Duodenal mucosa (tissue), 2 donors: ENCODE results near the gene DIAPH2.

ENCODE experiments used
- H3K27ac ChIP-seq: one replicate; pipeline ENCODE4 v1.7.0; 2013; ENCODE audit warnings: low read depth, low read length
- H3K27me3 ChIP-seq, 2 donors: one replicate each; pipeline ENCODE4 v1.7.0; 2013; ENCODE audit warnings: low read length in 2 of 2, control low read depth in 1 of 2; ENCODE audit not compliant: insufficient read depth in 2 of 2, control insufficient read depth in 1 of 2
- H3K36me3 ChIP-seq, 2 donors: one replicate each; pipeline ENCODE4 v1.7.0; 2013; ENCODE audit warnings: low read length in 2 of 2, control low read depth in 1 of 2; ENCODE audit not compliant: insufficient read depth in 2 of 2, control insufficient read depth in 1 of 2
- H3K4me1 ChIP-seq, 2 donors: one replicate each; pipeline ENCODE4 v1.7.0; 2013; ENCODE audit warnings: low read length in 2 of 2, control low read depth in 1 of 2; ENCODE audit not compliant: insufficient read depth in 2 of 2, control insufficient read depth in 1 of 2
- H3K4me3 ChIP-seq, 2 donors: one replicate each; pipeline ENCODE4 v1.7.0; 2013; ENCODE audit warnings: low read length in 2 of 2, low read depth in 1 of 2
- H3K9ac ChIP-seq, 2 donors: one replicate each; pipeline ENCODE4 v1.7.0; 2013; ENCODE audit warnings: low read length in 2 of 2, low read depth in 1 of 2
- H3K9me3 ChIP-seq, 2 donors: one replicate each; pipeline ENCODE4 v1.7.0; 2013; ENCODE audit warnings: low read length in 2 of 2, control low read depth in 1 of 2; ENCODE audit not compliant: control insufficient read depth in 1 of 2

DIAPH2 gene

GRCh38 chrX:97119474-97120109 lies 434.9 kb downstream of the DIAPH2 start:
- no peak overlapping the region for H3K9ac ChIP-seq
- H3K27ac ChIP-seq: no peak overlapping the region
- no peak overlapping the region for H3K4me3 ChIP-seq
- no peaks in the 10 kb centered on the region for H3K27me3 ChIP-seq
- no peaks in the 10 kb centered on the region for H3K36me3 ChIP-seq
- no peaks in the 10 kb centered on the region for H3K9me3 ChIP-seq
- H3K4me1 ChIP-seq: no peaks in the 10 kb centered on the region

DNA sequence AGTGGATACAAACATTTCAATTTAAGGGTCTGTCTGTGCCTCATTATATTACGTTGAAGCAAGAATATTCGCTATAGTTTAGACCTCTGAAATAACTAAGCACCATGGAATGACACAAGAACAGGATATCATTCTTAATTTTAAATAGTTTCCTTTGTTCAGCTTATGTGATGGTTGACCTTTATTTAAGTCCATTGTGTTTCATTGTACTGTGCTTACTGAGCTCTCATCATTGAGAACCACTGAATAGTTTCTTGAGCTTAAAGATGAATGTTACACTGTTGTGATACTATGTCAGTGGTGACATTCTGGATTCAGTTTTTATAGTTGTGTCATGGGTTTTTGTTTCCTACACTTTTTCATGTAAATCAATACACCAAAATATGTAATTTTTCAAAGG lies 438.4 kb downstream of the DIAPH2 start:
- H3K4me1 ChIP-seq: no peaks in the 10 kb centered on the region
- H3K9ac ChIP-seq: no peak overlapping the region
- H3K27me3 ChIP-seq: no peaks in the 10 kb centered on the region
- H3K4me3 ChIP-seq: no peak overlapping the region
- H3K36me3 ChIP-seq: no peaks in the 10 kb centered on the region
- no peaks in the 10 kb centered on the region for H3K9me3 ChIP-seq
- no peak overlapping the region for H3K27ac ChIP-seq

- Histone ChIP-seq H3K4me3 (no peak overlapping the region), H3K4me1 (no peaks in the 10 kb centered on the region), H3K9ac (no peak overlapping the region), H3K27ac (no peak overlapping the region), H3K9me3 (no peaks in the 10 kb centered on the region), H3K36me3 (no peaks in the 10 kb centered on the region), H3K27me3 (no peaks in the 10 kb centered on the region)
Measured at GRCh38 chrX:97126020-97126419, 441.4 kb downstream of the DIAPH2 start.

- Histone ChIP-seq H3K9ac (no peak overlapping the region), H3K27me3 (no peaks in the 10 kb centered on the region), H3K36me3 (no peaks in the 10 kb centered on the region), H3K4me3 (no peak overlapping the region), H3K9me3 (no peaks in the 10 kb centered on the region), H3K27ac (no peak overlapping the region), H3K4me1 (no peaks in the 10 kb centered on the region)
Measured at GRCh38 chrX:97132664-97133415, 448.2 kb downstream of the DIAPH2 start.

- no peak overlapping the region for H3K9ac ChIP-seq
- H3K27ac ChIP-seq: no peak overlapping the region
- no peak overlapping the region for H3K4me3 ChIP-seq
- no peaks in the 10 kb centered on the region for H3K9me3 ChIP-seq
- no peaks in the 10 kb centered on the region for H3K36me3 ChIP-seq
- H3K4me1 ChIP-seq: no peaks in the 10 kb centered on the region
- H3K27me3 ChIP-seq: no peaks in the 10 kb centered on the region
Measured at GRCh38 chrX:97145934-97146333, 461.3 kb downstream of the DIAPH2 start.

DNA sequence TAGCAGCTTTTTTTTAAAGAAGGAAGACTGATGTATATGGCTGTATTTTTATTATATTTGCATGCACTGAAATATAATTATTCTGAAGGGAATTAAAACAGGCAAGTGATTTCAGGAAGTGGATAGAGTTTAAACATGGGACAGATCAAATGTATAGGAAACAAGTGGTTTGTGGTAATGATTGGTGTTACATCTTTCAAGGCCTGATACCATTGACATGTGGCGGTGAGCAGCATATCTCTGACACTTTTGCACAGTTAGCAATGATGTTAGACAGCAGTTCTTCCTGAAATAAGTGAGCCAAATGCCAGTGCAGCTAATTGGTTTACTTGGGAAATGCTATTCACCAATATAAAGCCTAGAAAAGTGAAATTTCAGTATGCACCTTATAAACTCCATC lies 471.2 kb downstream of the DIAPH2 start:
- Histone ChIP-seq H3K4me3 (no peak overlapping the region), H3K27ac (no peak overlapping the region), H3K27me3 (no peaks in the 10 kb centered on the region), H3K4me1 (no peaks in the 10 kb centered on the region), H3K36me3 (no peaks in the 10 kb centered on the region), H3K9ac (no peak overlapping the region), H3K9me3 (no peaks in the 10 kb centered on the region)

GRCh38 chrX:97158269-97158668 lies 473.6 kb downstream of the DIAPH2 start:
- no peaks in the 10 kb centered on the region for H3K4me1 ChIP-seq
- no peaks in the 10 kb centered on the region for H3K36me3 ChIP-seq
- H3K9ac ChIP-seq: no peak overlapping the region
- H3K27me3 ChIP-seq: no peaks in the 10 kb centered on the region
- no peak overlapping the region for H3K27ac ChIP-seq
- no peaks in the 10 kb centered on the region for H3K9me3 ChIP-seq
- no peak overlapping the region for H3K4me3 ChIP-seq

DNA sequence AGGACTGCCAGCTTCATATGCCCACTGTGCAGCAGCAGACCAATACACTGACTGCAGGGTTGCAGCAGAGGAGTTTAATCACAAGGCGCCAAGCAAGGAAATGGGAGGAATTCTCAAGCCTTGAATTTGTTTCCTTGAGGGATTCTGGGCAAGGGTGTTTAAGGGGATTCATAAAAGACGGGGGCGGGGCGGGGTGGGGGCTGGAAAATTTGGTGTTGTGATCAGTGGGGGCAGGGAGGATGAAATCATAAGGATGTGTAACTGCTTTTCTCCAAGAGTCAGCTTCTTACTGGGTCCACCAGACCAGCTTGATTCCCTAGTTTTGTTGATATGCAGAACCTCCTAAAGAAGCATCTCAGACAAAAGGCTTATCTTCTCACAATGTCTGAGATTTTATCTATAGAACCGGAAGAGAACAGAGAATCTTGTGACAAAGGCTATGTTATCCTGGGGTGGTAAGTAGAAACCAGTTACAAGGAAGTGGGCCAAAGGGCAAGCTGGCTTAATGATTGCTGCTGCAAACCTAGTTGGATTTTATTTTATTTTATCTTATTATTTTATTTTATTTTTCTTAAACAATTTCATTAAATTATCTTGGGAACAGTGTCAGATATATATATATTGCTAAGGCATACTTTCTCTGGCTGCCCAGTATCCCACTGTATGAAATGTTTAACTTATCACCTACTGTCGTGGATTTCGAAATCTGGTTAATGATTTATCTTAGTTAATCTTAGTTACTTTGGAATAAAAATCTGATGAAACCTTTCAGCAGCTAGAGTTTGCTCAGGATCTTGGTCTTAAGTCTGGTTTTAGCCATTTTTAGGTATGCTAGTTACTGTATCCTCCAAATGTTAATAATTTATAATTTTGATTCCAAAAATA lies 475.5 kb downstream of the DIAPH2 start:
- Histone ChIP-seq H3K36me3 (no peaks in the 10 kb centered on the region), H3K27me3 (no peaks in the 10 kb centered on the region), H3K9me3 (no peaks in the 10 kb centered on the region), H3K4me3 (no peak overlapping the region), H3K4me1 (no peaks in the 10 kb centered on the region), H3K27ac (no peak overlapping the region), H3K9ac (no peak overlapping the region)

DNA sequence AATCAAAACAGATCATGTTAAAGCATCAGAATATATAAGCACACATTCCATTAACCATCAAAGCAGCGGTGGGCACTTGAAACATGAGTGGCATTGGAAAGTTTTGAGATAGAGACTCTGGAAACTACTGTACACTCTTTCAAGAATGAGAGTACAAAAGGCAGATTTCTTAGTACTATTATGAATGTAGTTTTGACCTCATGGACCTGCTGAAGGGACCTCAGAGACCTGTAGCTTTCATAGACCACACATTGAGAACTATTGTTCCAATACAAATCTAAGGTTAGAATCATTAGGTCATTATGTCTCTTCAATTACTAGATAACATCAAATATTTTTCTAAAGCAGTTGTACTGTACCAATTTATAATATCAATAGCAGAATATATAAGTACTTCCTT lies 482.7 kb downstream of the DIAPH2 start:
- Histone ChIP-seq H3K4me1 (no peaks in the 10 kb centered on the region), H3K9ac (no peak overlapping the region), H3K9me3 (no peaks in the 10 kb centered on the region), H3K27ac (no peak overlapping the region), H3K36me3 (no peaks in the 10 kb centered on the region), H3K27me3 (no peaks in the 10 kb centered on the region), H3K4me3 (no peak overlapping the region)

GRCh38 chrX:97168646-97169045 lies 484.0 kb downstream of the DIAPH2 start:
- no peaks in the 10 kb centered on the region for H3K4me1 ChIP-seq
- H3K36me3 ChIP-seq: no peaks in the 10 kb centered on the region
- no peaks in the 10 kb centered on the region for H3K27me3 ChIP-seq
- no peak overlapping the region for H3K9ac ChIP-seq
- H3K9me3 ChIP-seq: no peaks in the 10 kb centered on the region
- no peak overlapping the region for H3K4me3 ChIP-seq
- no peak overlapping the region for H3K27ac ChIP-seq
